Calu3 (cell line): ENCODE results near the gene LRRC1. TPM values are rescaled to one million over a fixed set of nuclear protein-coding genes. Genes with fewer than 3 reads are reported as not detected.

Experiments used
- BruUV-seq: library from RNA; stranded (reverse); fragments of 400-500 nt; replicated peaks from 2 replicates; lab custom pipeline; 2021; lab: Mats Ljungman, UMichigan
- CTCF ChIA-PET: fragments of 300-600 bp; sonication (Branson Sonifier 250); formaldehyde crosslinking; loops from one replicate; lab custom pipeline; 2022; ENCODE audit warnings: antibody characterized with exemption; lab: Charles Lee
- DNase-seq: peaks from one replicate; pipeline ENCODE4 v3.0.0; 2022
- H3K27ac Mint-ChIP-seq: one replicate; pipeline ENCODE4 v1.8.0; 2022; ENCODE audit warnings: mixed read lengths; ENCODE audit not compliant: unreplicated experiment
- H3K27me3 Mint-ChIP-seq: one replicate; pipeline ENCODE4 v1.8.0; 2022; ENCODE audit warnings: mixed read lengths; ENCODE audit not compliant: unreplicated experiment
- H3K36me3 Mint-ChIP-seq: one replicate; pipeline ENCODE4 v1.8.0; 2022; ENCODE audit warnings: mild to moderate bottlenecking, moderate library complexity, mixed read lengths; ENCODE audit not compliant: insufficient read depth, unreplicated experiment
- H3K4me1 Mint-ChIP-seq: one replicate; pipeline ENCODE4 v1.8.0; 2022; ENCODE audit warnings: mild to moderate bottlenecking, low read depth, mixed read lengths; ENCODE audit not compliant: unreplicated experiment
- H3K4me3 Mint-ChIP-seq: one replicate; pipeline ENCODE4 v1.8.0; 2022; ENCODE audit warnings: mild to moderate bottlenecking, low read depth, moderate library complexity, mixed read lengths; ENCODE audit not compliant: unreplicated experiment
- H3K9me3 Mint-ChIP-seq: one replicate; pipeline ENCODE4 v1.8.0; 2022; ENCODE audit warnings: low read depth, mixed read lengths; ENCODE audit not compliant: unreplicated experiment
- CTCF ChIP-seq: fragments of 200-600 bp; IDR thresholded peaks from one replicate; pipeline ENCODE4 v1.8.0; 2022; ENCODE audit warnings: antibody characterized with exemption; ENCODE audit not compliant: unreplicated experiment
- intact Hi-C: fragments of 100-400 bp; cut with micrococcal nuclease; formaldehyde crosslinking; loops from one replicate; pipeline ENCODE4 v1.10.0; 2022; ENCODE audit not compliant: unreplicated experiment
- total RNA-seq: library from RNA; stranded (reverse); gene quantifications from 2 replicates; pipeline ENCODE4 v1.2.3, GENCODE V29; 2022

The LRRC1 gene
- total RNA-seq, 1 experiment from 2014 or later = 26.6 TPM

DNA sequence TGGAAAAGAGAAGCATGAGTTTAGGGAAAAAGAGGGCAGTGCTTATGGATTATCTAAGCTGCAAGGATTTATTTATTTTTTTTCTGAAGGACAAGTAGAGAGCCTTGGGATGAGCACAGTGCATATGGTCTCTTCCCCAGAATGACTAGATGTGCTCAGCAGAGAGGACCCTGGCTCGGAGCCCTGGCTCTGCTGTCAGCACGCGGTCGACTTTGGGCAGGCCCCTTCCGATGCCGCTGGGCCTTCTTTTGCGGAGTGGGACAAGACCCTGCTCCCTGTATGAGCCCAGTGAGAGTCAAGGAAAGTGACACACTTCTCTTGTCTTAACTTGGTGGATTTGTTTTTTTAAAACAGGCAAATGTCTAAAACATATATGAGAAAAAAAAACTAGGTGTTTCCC, 51.4 kb downstream of the LRRC1 start:
- no TSS peak for BruUV-seq
- no peak for DNase-seq
- TF ChIP-seq CTCF = no peak
- H3K4me1 Mint-ChIP-seq = no peaks in the 10 kb centered on the region
- H3K36me3 Mint-ChIP-seq = no peaks in the 10 kb centered on the region
- no peak overlapping the region for H3K4me3 Mint-ChIP-seq
- intact Hi-C loops = no loop called here
- H3K27ac Mint-ChIP-seq = no peak overlapping the region
- no peaks in the 10 kb centered on the region for H3K9me3 Mint-ChIP-seq
- no peaks in the 10 kb centered on the region for H3K27me3 Mint-ChIP-seq
- CTCF ChIA-PET = no interaction called here

DNA sequence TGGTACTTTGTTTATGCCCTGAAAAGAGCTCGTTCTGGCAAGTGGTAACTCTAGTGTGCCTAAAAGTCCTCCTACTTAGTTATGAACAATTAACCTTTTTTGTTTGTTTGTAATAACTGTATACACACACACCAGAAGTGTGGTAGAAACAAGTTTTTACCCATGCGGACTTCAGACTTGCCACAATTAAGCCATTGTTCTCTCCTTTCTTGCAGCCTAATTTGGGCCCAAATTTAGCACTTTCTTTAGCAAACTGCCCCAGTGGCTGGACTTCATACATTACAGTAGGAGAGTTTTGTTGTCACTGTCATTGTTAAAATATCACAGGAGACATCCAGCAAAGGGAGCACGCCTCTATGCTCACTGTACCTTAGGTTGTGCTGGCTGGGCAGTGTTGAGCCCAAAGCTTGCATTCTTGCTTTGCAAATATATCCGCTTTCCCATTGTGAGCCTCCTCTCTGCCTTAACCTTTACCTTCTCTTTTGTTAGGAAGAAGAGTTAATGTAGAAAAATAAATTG, 53.0 kb downstream of the LRRC1 start:
- CTCF ChIA-PET = no interaction called here
- no peak for TF ChIP-seq CTCF
- DNase-seq = no peak
- Mint-ChIP-seq H3K9me3 (no peaks in the 10 kb centered on the region), H3K36me3 (no peaks in the 10 kb centered on the region), H3K4me1 (no peaks in the 10 kb centered on the region), H3K27ac (no peak overlapping the region), H3K27me3 (no peaks in the 10 kb centered on the region), H3K4me3 (no peak overlapping the region)
- intact Hi-C loops = no loop called here
- no TSS peak for BruUV-seq

- H3K9me3 Mint-ChIP-seq = no peaks in the 10 kb centered on the region
- no peak overlapping the region for H3K4me3 Mint-ChIP-seq
- no peak for TF ChIP-seq CTCF
- H3K27me3 Mint-ChIP-seq = no peaks in the 10 kb centered on the region
- H3K4me1 Mint-ChIP-seq = peaks cover 18% of the 10 kb centered on the region
- BruUV-seq = no TSS peak
- no peak overlapping the region for H3K27ac Mint-ChIP-seq
- H3K36me3 Mint-ChIP-seq = no peaks in the 10 kb centered on the region
- intact Hi-C loops = no loop called here
- DNase-seq = no peak
- CTCF ChIA-PET = no interaction called here
Observed at GRCh38 chr6:53850527-53850926, 55.7 kb downstream of the LRRC1 start.

GRCh38 chr6:53851561-53851960, 56.8 kb downstream of the LRRC1 start:
- no peak for TF ChIP-seq CTCF
- H3K4me3 Mint-ChIP-seq = no peak overlapping the region
- H3K27me3 Mint-ChIP-seq = no peaks in the 10 kb centered on the region
- H3K36me3 Mint-ChIP-seq = no peaks in the 10 kb centered on the region
- CTCF ChIA-PET = no interaction called here
- no TSS peak for BruUV-seq
- no peak for DNase-seq
- peaks cover 28% of the 10 kb centered on the region for H3K4me1 Mint-ChIP-seq
- intact Hi-C loops = no loop called here
- no peaks in the 10 kb centered on the region for H3K9me3 Mint-ChIP-seq
- H3K27ac Mint-ChIP-seq = no peak overlapping the region
